ENCODE measurements around the gene DDX25.

- TF ChIP-seq, protein P1, sequence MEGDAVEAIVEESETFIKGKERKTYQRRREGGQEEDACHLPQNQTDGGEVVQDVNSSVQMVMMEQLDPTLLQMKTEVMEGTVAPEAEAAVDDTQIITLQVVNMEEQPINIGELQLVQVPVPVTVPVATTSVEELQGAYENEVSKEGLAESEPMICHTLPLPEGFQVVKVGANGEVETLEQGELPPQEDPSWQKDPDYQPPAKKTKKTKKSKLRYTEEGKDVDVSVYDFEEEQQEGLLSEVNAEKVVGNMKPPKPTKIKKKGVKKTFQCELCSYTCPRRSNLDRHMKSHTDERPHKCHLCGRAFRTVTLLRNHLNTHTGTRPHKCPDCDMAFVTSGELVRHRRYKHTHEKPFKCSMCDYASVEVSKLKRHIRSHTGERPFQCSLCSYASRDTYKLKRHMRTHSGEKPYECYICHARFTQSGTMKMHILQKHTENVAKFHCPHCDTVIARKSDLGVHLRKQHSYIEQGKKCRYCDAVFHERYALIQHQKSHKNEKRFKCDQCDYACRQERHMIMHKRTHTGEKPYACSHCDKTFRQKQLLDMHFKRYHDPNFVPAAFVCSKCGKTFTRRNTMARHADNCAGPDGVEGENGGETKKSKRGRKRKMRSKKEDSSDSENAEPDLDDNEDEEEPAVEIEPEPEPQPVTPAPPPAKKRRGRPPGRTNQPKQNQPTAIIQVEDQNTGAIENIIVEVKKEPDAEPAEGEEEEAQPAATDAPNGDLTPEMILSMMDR (IDR thresholded peaks at IDR 0.05): no peak
- no peak for TF ChIP-seq POLR2A (IDR thresholded peaks at IDR 0.05)
These were observed 17.3 kb upstream of the DDX25 start for GRCh38 chr11:125886997-125887372.

All from body of pancreas (tissue), 4 donors.